H1 (cell line): Measurements from ENCODE around the gene ELOVL6. TPM values are rescaled to one million over a fixed set of nuclear protein-coding genes. Genes with fewer than 3 reads are reported as not detected.

Source experiments
- CTCF ChIA-PET: fragments of 300-600 bp; sonication (Branson Sonifier 250); formaldehyde crosslinking; loops from one replicate; lab custom pipeline; 2021; ENCODE audit not compliant: partially characterized antibody; lab: Charles Lee
- POLR2A ChIA-PET: fragments of 300-600 bp; sonication (Branson Sonifier 250); formaldehyde crosslinking; loops from one replicate; lab custom pipeline; 2021; ENCODE audit warnings: inconsistent platforms; ENCODE audit not compliant: partially characterized antibody; lab: Charles Lee
- DNase-seq, 2 experiments: peaks; one replicate each; pipeline versions ENCODE4 v3.0.0 to v3.0.0-alpha.2; 2010 to 2022; ENCODE audit warnings: low spot score in 2 of 2, low read depth in 1 of 2, mixed read lengths in 1 of 2
- FAIRE-seq: peaks from 2 replicates; lab custom pipeline; 2011; peaks lifted over from hg19 to GRCh38; lab: Jason Lieb, UNC
- H2AFZ ChIP-seq: 2 replicates; pipeline ENCODE4 v1.8.1; 2012; ENCODE audit warnings: low read length, inconsistent platforms
- H2AK5ac ChIP-seq: 2 replicates; pipeline ENCODE4 v1.6.1; 2013; ENCODE audit warnings: low read depth, low read length
- H2BK120ac ChIP-seq: replicated peaks from 2 replicates; pipeline ENCODE3; 2013; ENCODE audit warnings: low read depth, low read length, inconsistent platforms
- H2BK12ac ChIP-seq: 2 replicates; pipeline ENCODE4 v1.6.1; 2013; ENCODE audit warnings: low read depth, low read length
- H2BK15ac ChIP-seq: 2 replicates; pipeline ENCODE4 v1.6.1; 2013; ENCODE audit warnings: low read length
- H2BK20ac ChIP-seq: 2 replicates; pipeline ENCODE4 v1.6.1; 2013; ENCODE audit warnings: low read length
- H2BK5ac ChIP-seq: 2 replicates; pipeline ENCODE4 v1.6.1; 2013; ENCODE audit warnings: low read depth, low read length
- H3K14ac ChIP-seq: 2 replicates; pipeline ENCODE4 v1.6.1; 2013; ENCODE audit warnings: inconsistent platforms; ENCODE audit not compliant: insufficient read length
- H3K18ac ChIP-seq: 2 replicates; pipeline ENCODE4 v1.6.1; 2013; ENCODE audit warnings: low read length; ENCODE audit errors: extremely low read depth
- H3K23ac ChIP-seq: 2 replicates; pipeline ENCODE4 v1.6.1; 2013; ENCODE audit warnings: inconsistent platforms; ENCODE audit not compliant: insufficient read length
- H3K23me2 ChIP-seq: 2 replicates; pipeline ENCODE4 v1.6.1; 2013; ENCODE audit warnings: low read depth, low read length
- H3K27ac ChIP-seq: 2 replicates; pipeline ENCODE4 v1.6.1; 2011; ENCODE audit warnings: low read depth, low read length, inconsistent platforms
- H3K27me3 ChIP-seq, 4 experiments: replicated peaks in 1 of 4; 1 replicate in 1 of 4; 2 replicates in 3 of 4; pipeline versions ENCODE4 v1.6.1 to v1.8.1; 2011 to 2013; ENCODE audit warnings: low read length in 3 of 4, mild to moderate bottlenecking in 3 of 4, inconsistent platforms in 2 of 4, mixed read lengths in 2 of 4, moderate library complexity in 1 of 4; ENCODE audit not compliant: control insufficient read depth in 3 of 4, insufficient read depth in 3 of 4; ENCODE audit errors: extremely low read depth in 1 of 4
- H3K36me3 ChIP-seq, 4 experiments: 2 replicates each; pipeline versions ENCODE4 v1.6.1 to v1.8.1; 2011 to 2013; ENCODE audit warnings: mild to moderate bottlenecking in 4 of 4, low read length in 3 of 4, moderate library complexity in 2 of 4, control low read depth in 1 of 4, inconsistent platforms in 1 of 4; ENCODE audit not compliant: insufficient read depth in 4 of 4, control insufficient read depth in 2 of 4
- H3K4ac ChIP-seq: replicated peaks from 2 replicates; pipeline ENCODE3; 2013; ENCODE audit warnings: low read length, low read depth, mixed read lengths, inconsistent platforms; ENCODE audit not compliant: insufficient read length
- H3K4me1 ChIP-seq, 4 experiments: replicated peaks in 1 of 4; 1 replicate in 1 of 4; 2 replicates in 3 of 4; pipeline versions ENCODE4 v1.6.1 to v1.8.1; 2011 to 2013; ENCODE audit warnings: low read length in 3 of 4, inconsistent platforms in 2 of 4, mixed read lengths in 1 of 4; ENCODE audit not compliant: insufficient read depth in 4 of 4, control insufficient read depth in 3 of 4
- H3K4me2 ChIP-seq, 2 experiments: 2 replicates each; pipeline versions ENCODE4 v1.6.1 to v1.8.1; 2011 to 2013; ENCODE audit warnings: low read depth in 2 of 2, low read length in 2 of 2, control low read depth in 1 of 2, inconsistent platforms in 1 of 2, mild to moderate bottlenecking in 1 of 2; ENCODE audit not compliant: insufficient read depth in 1 of 2
- H3K4me3 ChIP-seq, 4 experiments: fragments of 200-600, 300-600 bp in 1 of 4; sonication (generic), shearing (Covaris generic), sonication (Bioruptor Twin) in 1 of 4; 2 replicates each; pipeline versions ENCODE4 v1.5.1 to v1.8.1; 2011 to 2016; ENCODE audit warnings: low read length in 4 of 4, low read depth in 3 of 4, control low read depth in 2 of 4, inconsistent platforms in 2 of 4, mild to moderate bottlenecking in 2 of 4, mixed read lengths in 1 of 4, moderate library complexity in 1 of 4; ENCODE audit not compliant: insufficient read depth in 2 of 4; ENCODE audit errors: extremely low read depth in 1 of 4
- H3K56ac ChIP-seq: replicated peaks from 2 replicates; pipeline ENCODE3; 2013; ENCODE audit warnings: low read depth, mild to moderate bottlenecking, mixed read lengths, low read length, inconsistent platforms; ENCODE audit not compliant: insufficient read length
- H3K79me1 ChIP-seq: 2 replicates; pipeline ENCODE4 v1.6.1; 2013; ENCODE audit warnings: low read depth, low read length, control low read depth
- H3K79me2 ChIP-seq, 2 experiments: 2 replicates each; pipeline versions ENCODE4 v1.6.1 to v1.8.1; 2012 to 2013; ENCODE audit warnings: low read length in 2 of 2, mild to moderate bottlenecking in 2 of 2, inconsistent platforms in 1 of 2; ENCODE audit not compliant: insufficient read depth in 2 of 2, control insufficient read depth in 1 of 2
- H3K9ac ChIP-seq, 4 experiments: replicated peaks in 1 of 4; 1 replicate in 1 of 4; 2 replicates in 3 of 4; pipeline versions ENCODE4 v1.6.1 to v1.8.1; 2011 to 2013; ENCODE audit warnings: low read depth in 3 of 4, low read length in 3 of 4, control low read depth in 2 of 4, mild to moderate bottlenecking in 2 of 4, moderate library complexity in 2 of 4, inconsistent platforms in 1 of 4; ENCODE audit errors: extremely low read depth in 1 of 4
- H3K9me3 ChIP-seq, 2 experiments: 2 replicates each; pipeline versions ENCODE4 v1.6.1 to v1.8.1; 2012 to 2013; ENCODE audit warnings: mild to moderate bottlenecking in 2 of 2, moderate library complexity in 2 of 2, control low read depth in 1 of 2, inconsistent platforms in 1 of 2, low read depth in 1 of 2, low read length in 1 of 2, mixed read lengths in 1 of 2; ENCODE audit not compliant: insufficient read depth in 2 of 2
- H4K20me1 ChIP-seq, 2 experiments: replicated peaks in 1 of 2; 2 replicates each; pipeline versions ENCODE3 to v1.8.1; 2011 to 2013; ENCODE audit warnings: inconsistent platforms in 2 of 2, low read length in 2 of 2, mild to moderate bottlenecking in 1 of 2; ENCODE audit not compliant: insufficient read depth in 2 of 2, control insufficient read depth in 1 of 2
- H4K5ac ChIP-seq: 2 replicates; pipeline ENCODE4 v1.6.1; 2013; ENCODE audit warnings: low read length, low read depth, mixed read lengths, inconsistent platforms; ENCODE audit not compliant: insufficient read length
- H4K8ac ChIP-seq: 2 replicates; pipeline ENCODE4 v1.8.0; 2013; ENCODE audit warnings: mild to moderate bottlenecking, moderate library complexity, low read length, inconsistent platforms; ENCODE audit not compliant: insufficient read depth; ENCODE audit errors: extremely low read depth
- H4K91ac ChIP-seq: replicated peaks from 2 replicates; pipeline ENCODE3; 2013; ENCODE audit warnings: low read length, mixed read lengths, inconsistent platforms; ENCODE audit not compliant: insufficient read length
- CBX5 ChIP-seq: fragments of 300-800, 300-1000 bp; sonication (generic); IDR thresholded peaks from 2 replicates; pipeline ENCODE4 v1.7.1; 2016; ENCODE audit warnings: antibody characterized with exemption, low read length, low read depth
- FOSL1 ChIP-seq: IDR thresholded peaks from 2 replicates; pipeline ENCODE4 v1.6.1; 2011; ENCODE audit warnings: mild to moderate bottlenecking, low read depth, low read length, moderate library complexity; ENCODE audit not compliant: insufficient read depth
- POLR2A ChIP-seq, 2 experiments: IDR thresholded peaks; 1 replicate in 1 of 2; 2 replicates in 1 of 2; pipeline ENCODE4 v1.6.1; 2011; ENCODE audit warnings: low read depth in 2 of 2, low read length in 2 of 2, mild to moderate bottlenecking in 2 of 2; ENCODE audit errors: control extremely low read depth in 1 of 2
- YY1 ChIP-seq: IDR thresholded peaks from 2 replicates; pipeline ENCODE4 v1.6.1; 2011; ENCODE audit warnings: low read depth, mild to moderate bottlenecking, low read length
- WGBS, 2 experiments: shearing (Covaris generic) in 1 of 2; methylation state at CpG; one replicate each; pipeline versions ENCODE4 v1.1.6 to v1.1.7; 2013 to 2015; ENCODE audit warnings: low lambda C conversion rate in 2 of 2, mixed read lengths in 2 of 2, inconsistent platforms in 1 of 2, low coverage in 1 of 2, missing lambda C conversion rate in 1 of 2; ENCODE audit not compliant: insufficient replicate concordance in 2 of 2, insufficient coverage in 1 of 2, insufficient read length in 1 of 2; ENCODE audit errors: extremely low coverage in 1 of 2, missing lambda C conversion rate in 1 of 2; 5-methylcytosine and 5-hydroxymethylcytosine counted together
- polyA plus RNA-seq, 7 experiments: library from polyadenylated mRNA; depleted of rRNA in 3 of 7; stranded (reverse) in 5 of 7; unstranded in 2 of 7; fragments of >200 nt in 5 of 7; fragments of 200-250 nt in 2 of 7; gene quantifications; 1 replicate in 5 of 7; 2 replicates in 1 of 7; 4 replicates in 1 of 7; pipeline versions ENCODE4 v1.2.1 to v1.2.3, GENCODE V29; 2011 to 2013; ENCODE audit warnings: missing spikeins in 2 of 7, mixed read lengths in 2 of 7
- total RNA-seq: library from RNA; stranded (reverse); fragmentation: NEBNext Ultra II Directional; extraction: Animal tissue kit (Norgen Biotek cat#: 25700); gene quantifications from 2 replicates; pipeline ENCODE4 v1.2.1, GENCODE V29; 2021

ELOVL6 gene
- total and polyA plus RNA-seq, 2 of the 8 experiments (the other 6 are each of a cell fraction or from before 2014, with no cell fraction given), result 27.8 to 86.6 TPM

GRCh38 chr4:110058677-110059076 lies 139.7 kb downstream of the ELOVL6 start:
- CTCF ChIA-PET, result interaction anchor here (1.0 to 2.1 kb wide), 3 partner anchors 9 to 307 kb away, joined by 3 to 15 read pairs (median 6); no protein-coding TSS in a partner anchor
- WGBS, 2 experiments, result 87% methylated on average over 1 of the region's 1 CpG; no CpG with 5 or more reads in 1 of the 2 experiments
- Histone ChIP-seq H4K8ac (no peak overlapping the region), H3K4me1 (no peaks in the 10 kb centered on the region), H2BK20ac (no peak overlapping the region), H3K79me1 (no peaks in the 10 kb centered on the region; the same call in 1 of the 2 replicates), H3K9ac (no peak overlapping the region), H3K27ac (no peak overlapping the region), H3K56ac (no peak overlapping the region), H3K4me3 (no peak overlapping the region), H3K4me2 (no peak overlapping the region), H4K5ac (no peak overlapping the region), H2BK5ac (no peak overlapping the region), H3K79me2 (no peaks in the 10 kb centered on the region), H3K23me2 (no peaks in the 10 kb centered on the region), H4K20me1 (no peaks in the 10 kb centered on the region), H3K18ac (no peak overlapping the region), H4K91ac (no peak overlapping the region), H3K4ac (no peak overlapping the region), H2BK12ac (no peak overlapping the region), H2AFZ (no peak overlapping the region), H3K23ac (no peak overlapping the region), H3K36me3 (no peaks in the 10 kb centered on the region), H3K27me3 (peaks cover 0 to 1% (median 0%) of the 10 kb centered on the region in 4 experiments; a peak in 1 of 7 replicates), H3K14ac (no peak overlapping the region), H3K9me3 (no peaks in the 10 kb centered on the region), H2BK120ac (no peak overlapping the region), H2AK5ac (no peak overlapping the region), H2BK15ac (no peak overlapping the region)
- no peak for DNase-seq
- no peak for FAIRE-seq
- POLR2A ChIA-PET, result no interaction called here
- TF ChIP-seq FOSL1 (no peak), YY1 (no peak), POLR2A (IDR thresholded peaks at IDR 0.05; ENCODE audit: control extremely low read depth in 1 of 2, low read depth in 2 of 2, low read length in 2 of 2) (no peak), CBX5 (no peak)
